Mesothelial cell of epicardium (in vitro differentiated cells): ENCODE measurements around the gene CCDC83. TPM values are rescaled to one million over a fixed set of nuclear protein-coding genes. Genes with fewer than 3 reads are reported as not detected.
"Not testable (repeated sequence)": the region's sequence is repeated elsewhere in the genome, so short reads cannot be mapped to it uniquely, and the experiment has no call there.

Source experiments
- DNase-seq, 2 experiments: peaks; one replicate each; pipeline ENCODE4 v3.0.0; 2021; ENCODE audit warnings: low spot score in 2 of 2; ENCODE audit not compliant: unreplicated experiment in 2 of 2
- H3K27ac Mint-ChIP-seq: 2 replicates; pipeline ENCODE4 v1.8.0; 2021; ENCODE audit warnings: mixed read lengths
- H3K27me3 Mint-ChIP-seq: 2 replicates; pipeline ENCODE4 v1.8.0; 2021; ENCODE audit warnings: low read depth, mixed read lengths
- H3K36me3 Mint-ChIP-seq: 2 replicates; pipeline ENCODE4 v1.8.0; 2021; ENCODE audit warnings: mixed read lengths
- H3K4me1 Mint-ChIP-seq: 2 replicates; pipeline ENCODE4 v1.8.0; 2021; ENCODE audit warnings: mixed read lengths
- H3K4me3 Mint-ChIP-seq: 2 replicates; pipeline ENCODE4 v1.8.0; 2021; ENCODE audit warnings: mild to moderate bottlenecking, moderate library complexity, mixed read lengths
- H3K9me3 Mint-ChIP-seq: 2 replicates; pipeline ENCODE4 v1.8.0; 2021; ENCODE audit warnings: mixed read lengths
- total RNA-seq: library from RNA; stranded (reverse); gene quantifications from 3 replicates; pipeline ENCODE4 v1.2.1, GENCODE V29; 2021
- TF ChIP-seq, protein P1 (sequence below): fragments of 200-600 bp; sonication (generic); IDR thresholded peaks from one replicate; pipeline ENCODE4 v1.5.0; 2021; ENCODE audit warnings: antibody characterized with exemption; ENCODE audit not compliant: unreplicated experiment

The CCDC83 gene
- total RNA-seq, 1 donor from 2014 or later: not detected

DNA sequence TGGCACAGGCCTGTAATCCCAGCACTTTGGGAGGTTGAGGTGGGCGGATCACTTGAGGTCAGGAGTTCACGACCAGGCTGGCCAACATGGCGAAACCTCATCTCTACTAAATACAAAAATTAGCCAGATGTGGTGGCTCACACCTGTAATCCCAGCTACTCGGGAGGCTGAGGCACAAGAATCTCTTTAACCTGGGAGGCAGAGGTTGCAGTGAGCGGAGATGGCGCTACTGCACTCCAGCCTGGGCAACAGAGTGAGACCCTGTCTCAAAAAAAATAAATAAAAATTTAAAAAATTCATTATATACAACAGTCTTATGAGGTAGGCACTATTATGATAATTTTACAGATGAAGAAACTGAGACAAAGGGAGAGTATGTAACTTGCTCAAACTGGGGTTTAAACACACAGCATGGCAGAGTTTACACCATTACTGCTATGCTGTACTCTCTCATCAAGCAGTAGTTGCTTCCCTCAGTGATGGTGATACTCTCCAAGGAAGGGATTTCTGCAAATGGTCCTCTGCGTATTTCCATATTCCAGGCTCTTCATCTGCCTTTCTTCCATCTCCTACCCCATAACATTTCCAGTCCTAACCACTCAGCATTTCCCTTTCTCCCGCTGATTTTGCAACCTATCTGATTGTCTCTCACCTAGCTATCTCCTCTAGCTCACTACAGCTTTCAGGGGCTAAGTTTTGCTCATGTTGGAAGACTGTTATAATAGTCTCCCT, 95.3 kb downstream of the CCDC83 start:
- DNase-seq: no peak
- H3K27ac Mint-ChIP-seq: no peak overlapping the region
- TF ChIP-seq, protein P1, sequence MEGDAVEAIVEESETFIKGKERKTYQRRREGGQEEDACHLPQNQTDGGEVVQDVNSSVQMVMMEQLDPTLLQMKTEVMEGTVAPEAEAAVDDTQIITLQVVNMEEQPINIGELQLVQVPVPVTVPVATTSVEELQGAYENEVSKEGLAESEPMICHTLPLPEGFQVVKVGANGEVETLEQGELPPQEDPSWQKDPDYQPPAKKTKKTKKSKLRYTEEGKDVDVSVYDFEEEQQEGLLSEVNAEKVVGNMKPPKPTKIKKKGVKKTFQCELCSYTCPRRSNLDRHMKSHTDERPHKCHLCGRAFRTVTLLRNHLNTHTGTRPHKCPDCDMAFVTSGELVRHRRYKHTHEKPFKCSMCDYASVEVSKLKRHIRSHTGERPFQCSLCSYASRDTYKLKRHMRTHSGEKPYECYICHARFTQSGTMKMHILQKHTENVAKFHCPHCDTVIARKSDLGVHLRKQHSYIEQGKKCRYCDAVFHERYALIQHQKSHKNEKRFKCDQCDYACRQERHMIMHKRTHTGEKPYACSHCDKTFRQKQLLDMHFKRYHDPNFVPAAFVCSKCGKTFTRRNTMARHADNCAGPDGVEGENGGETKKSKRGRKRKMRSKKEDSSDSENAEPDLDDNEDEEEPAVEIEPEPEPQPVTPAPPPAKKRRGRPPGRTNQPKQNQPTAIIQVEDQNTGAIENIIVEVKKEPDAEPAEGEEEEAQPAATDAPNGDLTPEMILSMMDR: no peak
- H3K27me3 Mint-ChIP-seq: no peaks in the 10 kb centered on the region
- H3K36me3 Mint-ChIP-seq: peaks cover 19% of the 10 kb centered on the region
- H3K4me3 Mint-ChIP-seq: no peak overlapping the region
- peaks cover 7% of the 10 kb centered on the region for H3K4me1 Mint-ChIP-seq
- H3K9me3 Mint-ChIP-seq: peaks cover 25% of the 10 kb centered on the region

DNA sequence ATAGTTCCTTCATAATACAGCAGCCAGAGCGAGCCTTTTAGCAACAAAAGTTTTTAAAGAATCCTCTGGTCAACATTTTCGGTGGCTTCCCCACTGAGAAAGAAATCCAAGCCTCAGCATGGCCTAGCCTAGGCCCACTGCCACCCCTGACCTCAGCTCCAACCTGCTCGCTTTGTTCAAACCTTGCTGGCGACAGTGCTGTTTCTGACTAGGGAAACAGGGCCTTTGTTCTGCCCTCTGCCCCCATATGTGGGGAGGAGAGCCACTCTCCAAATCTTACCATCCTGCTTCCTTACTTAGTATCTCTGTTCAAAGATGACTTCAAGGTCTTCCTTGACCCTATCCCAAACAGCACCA, 95.8 kb downstream of the CCDC83 start:
- H3K36me3 Mint-ChIP-seq: peaks cover 19% of the 10 kb centered on the region
- DNase-seq: no peak
- H3K4me1 Mint-ChIP-seq: peaks cover 10% of the 10 kb centered on the region
- H3K27ac Mint-ChIP-seq: no peak overlapping the region
- no peak overlapping the region for H3K4me3 Mint-ChIP-seq
- TF ChIP-seq, protein P1: no peak
- H3K9me3 Mint-ChIP-seq: peaks cover 20% of the 10 kb centered on the region
- no peaks in the 10 kb centered on the region for H3K27me3 Mint-ChIP-seq

DNA sequence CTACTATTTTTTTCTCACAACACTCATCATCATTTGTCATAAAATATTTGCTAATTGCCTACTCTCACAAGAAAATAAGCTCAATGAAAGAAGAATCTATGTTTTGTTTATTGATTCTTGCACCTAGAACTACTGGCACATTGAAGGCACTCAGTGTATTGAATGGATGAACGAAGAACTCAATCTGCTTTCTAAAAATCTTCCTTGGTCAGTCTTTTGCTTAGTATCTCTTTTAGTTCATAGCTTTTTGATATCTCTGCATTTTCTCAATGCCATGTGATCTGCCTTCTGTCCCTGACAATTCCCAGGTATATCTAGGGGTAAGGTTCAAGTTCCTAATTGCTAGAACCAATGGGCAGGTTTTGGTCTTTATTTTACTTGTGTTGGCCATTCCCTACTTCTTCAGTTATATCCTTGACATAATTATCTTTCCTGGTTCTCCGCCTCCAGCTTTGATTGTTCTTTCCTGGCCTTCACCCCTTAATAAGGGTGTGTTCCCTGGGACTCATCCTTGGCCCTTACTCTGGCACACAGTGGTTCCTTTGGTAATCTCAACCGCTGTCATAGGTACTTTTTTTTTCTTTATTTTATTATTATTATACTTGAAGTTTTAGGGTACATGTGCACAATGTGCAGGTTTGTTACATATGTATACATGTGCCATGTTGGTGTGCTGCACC, 96.4 kb downstream of the CCDC83 start:
- TF ChIP-seq, protein P1: no peak
- Mint-ChIP-seq H3K27ac (no peak overlapping the region), H3K4me3 (no peak overlapping the region), H3K4me1 (peaks cover 10% of the 10 kb centered on the region), H3K9me3 (peaks cover 20% of the 10 kb centered on the region), H3K36me3 (peaks cover 19% of the 10 kb centered on the region), H3K27me3 (no peaks in the 10 kb centered on the region)
- no peak for DNase-seq

DNA sequence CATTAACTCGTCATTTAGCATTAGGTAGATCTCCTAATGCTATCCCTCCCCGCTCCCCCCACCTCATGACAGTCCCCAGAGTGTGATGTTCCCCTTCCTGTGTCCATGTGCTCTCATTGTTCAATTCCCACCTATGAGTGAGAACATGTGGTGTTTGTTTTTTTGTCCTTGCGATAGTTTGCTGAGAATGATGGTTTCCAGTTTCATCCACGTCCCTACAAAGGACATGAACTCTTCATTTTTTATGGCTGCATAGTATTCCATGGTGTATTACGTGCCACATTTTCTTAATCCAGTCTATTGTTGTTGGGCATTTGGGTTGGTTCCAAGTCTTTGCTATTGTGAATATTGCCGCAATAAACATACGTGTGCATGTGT, 96.9 kb downstream of the CCDC83 start:
- Mint-ChIP-seq H3K36me3 (peaks cover 20% of the 10 kb centered on the region), H3K9me3 (peaks cover 20% of the 10 kb centered on the region)
- DNase-seq, H3K4me3 Mint-ChIP-seq, H3K27ac Mint-ChIP-seq, H3K27me3 Mint-ChIP-seq, H3K4me1 Mint-ChIP-seq: not testable (repeated sequence)

DNA sequence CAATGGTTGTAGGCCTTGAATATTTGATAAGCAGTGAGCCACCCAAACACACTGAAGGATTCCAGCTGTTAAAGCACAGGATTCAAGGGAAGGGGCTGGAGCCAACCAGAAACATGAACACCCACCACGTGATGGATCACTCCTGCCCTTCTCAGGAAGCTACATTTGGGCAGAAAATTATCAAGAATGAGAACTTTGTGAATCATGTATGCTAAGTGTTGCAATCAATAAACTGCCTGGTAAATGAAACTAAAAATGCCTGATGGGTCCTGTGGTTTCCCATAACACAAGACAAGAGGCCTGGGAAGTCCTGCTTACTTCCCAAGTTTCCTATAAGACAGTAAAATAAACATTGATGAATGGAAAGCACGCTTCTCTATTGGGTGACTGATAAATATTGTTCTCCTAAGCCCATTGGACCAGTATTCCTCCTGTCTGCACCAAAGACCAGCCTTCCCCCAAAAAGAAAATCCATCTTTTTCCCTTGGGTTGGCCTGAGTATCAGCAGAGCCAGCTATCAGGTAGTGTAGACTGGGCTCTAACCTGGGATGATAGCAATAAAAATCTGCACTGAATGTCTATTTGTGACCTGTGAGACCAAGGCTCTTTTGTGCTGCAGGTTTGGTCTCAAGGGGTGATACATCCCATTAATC, 98.4 kb downstream of the CCDC83 start:
- H3K4me1 Mint-ChIP-seq: peaks cover 9% of the 10 kb centered on the region
- peaks cover 28% of the 10 kb centered on the region for H3K36me3 Mint-ChIP-seq
- H3K27ac Mint-ChIP-seq: no peak overlapping the region
- H3K27me3 Mint-ChIP-seq: no peaks in the 10 kb centered on the region
- H3K9me3 Mint-ChIP-seq: peaks cover 20% of the 10 kb centered on the region
- DNase-seq: no peak
- TF ChIP-seq, protein P1: no peak
- no peak overlapping the region for H3K4me3 Mint-ChIP-seq

DNA sequence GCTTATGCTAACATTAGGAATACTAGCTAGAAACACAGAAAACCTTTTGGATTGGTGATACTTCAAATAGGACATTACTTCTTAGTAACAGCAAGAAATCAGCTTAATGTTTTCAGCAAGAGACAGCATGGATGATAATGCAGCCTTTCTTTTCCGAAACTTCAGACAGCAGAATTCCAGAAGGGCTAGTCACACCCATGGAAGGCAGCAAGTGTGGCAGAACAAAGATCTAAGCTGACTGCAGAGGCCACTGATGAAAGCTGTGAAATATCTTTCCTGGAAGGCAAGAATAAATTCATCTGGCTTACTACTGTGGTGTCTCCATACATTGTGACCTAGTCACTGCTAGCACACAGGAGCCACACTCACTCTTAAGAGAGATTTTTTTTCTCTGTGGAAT, 100.3 kb downstream of the CCDC83 start:
- H3K27me3 Mint-ChIP-seq: no peaks in the 10 kb centered on the region
- DNase-seq: no peak
- peaks cover 11% of the 10 kb centered on the region for H3K4me1 Mint-ChIP-seq
- peaks cover 36% of the 10 kb centered on the region for H3K36me3 Mint-ChIP-seq
- peaks cover 20% of the 10 kb centered on the region for H3K9me3 Mint-ChIP-seq
- H3K27ac Mint-ChIP-seq: peak overlapping the region; percentile 13
- H3K4me3 Mint-ChIP-seq: no peak overlapping the region
- TF ChIP-seq, protein P1: no peak
